Measurements from ENCODE around the gene ANTKMT.

ANTKMT gene

GRCh38 chr16:714079-714478 is 6.9 kb upstream of the ANTKMT start:
- Histone ChIP-seq H3K27me3 (replicated peaks; ENCODE audit: control insufficient read depth, insufficient read depth, low read length) (peaks cover 21% of the 10 kb centered on the region), H3K4me1 (ENCODE audit: control insufficient read depth, insufficient read depth, low read length) (peaks cover 29% of the 10 kb centered on the region), H3K4me3 (ENCODE audit: low read length) (no peak overlapping the region), H3K9ac (ENCODE audit: low read length) (peak overlapping the region; percentile 42), H3K9me3 (ENCODE audit: control insufficient read depth, low read length) (no peaks in the 10 kb centered on the region), H3K36me3 (ENCODE audit: control insufficient read depth, insufficient read depth, low read length, severe bottlenecking) (no peaks in the 10 kb centered on the region)
- DNase-seq (ENCODE audit: low read depth): no peak

- no peaks in the 10 kb centered on the region for H3K36me3 ChIP-seq (ENCODE audit: control insufficient read depth, insufficient read depth, low read length, severe bottlenecking)
- H3K9me3 ChIP-seq (ENCODE audit: control insufficient read depth, low read length): no peaks in the 10 kb centered on the region
- peak; percentile 98 for DNase-seq (ENCODE audit: low read depth)
- peak within 1 kb of the TSS; percentile 80 for H3K4me3 ChIP-seq (ENCODE audit: low read length)
- peaks cover 14% of the 10 kb centered on the region for H3K27me3 ChIP-seq (replicated peaks; ENCODE audit: control insufficient read depth, insufficient read depth, low read length)
- peaks cover 28% of the 10 kb centered on the region for H3K4me1 ChIP-seq (ENCODE audit: control insufficient read depth, insufficient read depth, low read length)
- peak within 1 kb of the TSS; percentile 82 for H3K9ac ChIP-seq (ENCODE audit: low read length)
Observed at GRCh38 chr16:714558-715476, 6.1 kb upstream of the ANTKMT start, which contains the start of gene METRN. Gene METRN (plus strand): TSS chr16:715118. CDS start chr16:715290, 172 bp downstream.

GRCh38 chr16:715477-716199 is 5.3 kb upstream of the ANTKMT start:
- Histone ChIP-seq H3K4me3 (ENCODE audit: low read length) (peak overlapping the region; percentile 80), H3K4me1 (ENCODE audit: control insufficient read depth, insufficient read depth, low read length) (peaks cover 30% of the 10 kb centered on the region), H3K36me3 (ENCODE audit: control insufficient read depth, insufficient read depth, low read length, severe bottlenecking) (no peaks in the 10 kb centered on the region), H3K9me3 (ENCODE audit: control insufficient read depth, low read length) (no peaks in the 10 kb centered on the region), H3K27me3 (replicated peaks; ENCODE audit: control insufficient read depth, insufficient read depth, low read length) (peaks cover 7% of the 10 kb centered on the region), H3K9ac (ENCODE audit: low read length) (peak overlapping the region; percentile 82)
- DNase-seq (ENCODE audit: low read depth): peak; percentile 61

GRCh38 chr16:716200-716568 is 4.8 kb upstream of the ANTKMT start:
- peak overlapping the region; percentile 80 for H3K4me3 ChIP-seq (ENCODE audit: low read length)
- H3K36me3 ChIP-seq (ENCODE audit: control insufficient read depth, insufficient read depth, low read length, severe bottlenecking): no peaks in the 10 kb centered on the region
- peak overlapping the region; percentile 82 for H3K9ac ChIP-seq (ENCODE audit: low read length)
- H3K9me3 ChIP-seq (ENCODE audit: control insufficient read depth, low read length): no peaks in the 10 kb centered on the region
- H3K27me3 ChIP-seq (replicated peaks; ENCODE audit: control insufficient read depth, insufficient read depth, low read length): peaks cover 4% of the 10 kb centered on the region
- peak; percentile 31 for DNase-seq (ENCODE audit: low read depth)
- H3K4me1 ChIP-seq (ENCODE audit: control insufficient read depth, insufficient read depth, low read length): peaks cover 30% of the 10 kb centered on the region

- Histone ChIP-seq H3K9ac (ENCODE audit: low read length) (peak overlapping the region; percentile 82), H3K4me1 (ENCODE audit: control insufficient read depth, insufficient read depth, low read length) (peaks cover 34% of the 10 kb centered on the region), H3K4me3 (ENCODE audit: low read length) (peak overlapping the region; percentile 80), H3K27me3 (replicated peaks; ENCODE audit: control insufficient read depth, insufficient read depth, low read length) (no peaks in the 10 kb centered on the region), H3K36me3 (ENCODE audit: control insufficient read depth, insufficient read depth, low read length, severe bottlenecking) (no peaks in the 10 kb centered on the region), H3K9me3 (ENCODE audit: control insufficient read depth, low read length) (no peaks in the 10 kb centered on the region)
- DNase-seq (ENCODE audit: low read depth): no peak
Observed at GRCh38 chr16:716768-717325, 4.1 kb upstream of the ANTKMT start.

GRCh38 chr16:717450-718245 is 3.3 kb upstream of the ANTKMT start:
- no peak overlapping the region for H3K4me3 ChIP-seq (ENCODE audit: low read length)
- H3K9ac ChIP-seq (ENCODE audit: low read length): no peak overlapping the region
- no peak for DNase-seq (ENCODE audit: low read depth)
- peaks cover 27% of the 10 kb centered on the region for H3K4me1 ChIP-seq (ENCODE audit: control insufficient read depth, insufficient read depth, low read length)
- no peaks in the 10 kb centered on the region for H3K9me3 ChIP-seq (ENCODE audit: control insufficient read depth, low read length)
- no peaks in the 10 kb centered on the region for H3K27me3 ChIP-seq (replicated peaks; ENCODE audit: control insufficient read depth, insufficient read depth, low read length)
- no peaks in the 10 kb centered on the region for H3K36me3 ChIP-seq (ENCODE audit: control insufficient read depth, insufficient read depth, low read length, severe bottlenecking)

- Histone ChIP-seq H3K4me3 (ENCODE audit: low read length) (no peak overlapping the region), H3K36me3 (ENCODE audit: control insufficient read depth, insufficient read depth, low read length, severe bottlenecking) (no peaks in the 10 kb centered on the region), H3K4me1 (ENCODE audit: control insufficient read depth, insufficient read depth, low read length) (peaks cover 26% of the 10 kb centered on the region), H3K27me3 (replicated peaks; ENCODE audit: control insufficient read depth, insufficient read depth, low read length) (no peaks in the 10 kb centered on the region), H3K9ac (ENCODE audit: low read length) (no peak overlapping the region), H3K9me3 (ENCODE audit: control insufficient read depth, low read length) (no peaks in the 10 kb centered on the region)
- no peak for DNase-seq (ENCODE audit: low read depth)
Observed at GRCh38 chr16:718389-718788, 2.6 kb upstream of the ANTKMT start.

- no peak overlapping the region for H3K4me3 ChIP-seq (ENCODE audit: low read length)
Observed at GRCh38 chr16:718922-719321, 2.0 kb upstream of the ANTKMT start.

GRCh38 chr16:719815-720446 is 1.0 kb upstream of the ANTKMT start:
- no peak for DNase-seq (ENCODE audit: low read depth)
- Histone ChIP-seq H3K9ac (ENCODE audit: low read length) (peak overlapping the region; percentile 97), H3K9me3 (ENCODE audit: control insufficient read depth, low read length) (no peaks in the 10 kb centered on the region), H3K4me3 (ENCODE audit: low read length) (peak overlapping the region; percentile 89), H3K36me3 (ENCODE audit: control insufficient read depth, insufficient read depth, low read length, severe bottlenecking) (no peaks in the 10 kb centered on the region), H3K27me3 (replicated peaks; ENCODE audit: control insufficient read depth, insufficient read depth, low read length) (no peaks in the 10 kb centered on the region), H3K4me1 (ENCODE audit: control insufficient read depth, insufficient read depth, low read length) (peaks cover 21% of the 10 kb centered on the region)

More at GRCh38 chr16:718922-719321, 2.0 kb upstream of the ANTKMT start:
- Histone ChIP-seq H3K27me3 (replicated peaks; ENCODE audit: control insufficient read depth, insufficient read depth, low read length) (no peaks in the 10 kb centered on the region), H3K9me3 (ENCODE audit: control insufficient read depth, low read length) (no peaks in the 10 kb centered on the region), H3K4me1 (ENCODE audit: control insufficient read depth, insufficient read depth, low read length) (peaks cover 26% of the 10 kb centered on the region), H3K36me3 (ENCODE audit: control insufficient read depth, insufficient read depth, low read length, severe bottlenecking) (no peaks in the 10 kb centered on the region), H3K9ac (ENCODE audit: low read length) (no peak overlapping the region)
- no peak for DNase-seq (ENCODE audit: low read depth)

- H3K4me1 ChIP-seq (ENCODE audit: control insufficient read depth, insufficient read depth, low read length): peaks cover 21% of the 10 kb centered on the region
- DNase-seq (ENCODE audit: low read depth): peak; percentile 76
- no peaks in the 10 kb centered on the region for H3K27me3 ChIP-seq (replicated peaks; ENCODE audit: control insufficient read depth, insufficient read depth, low read length)
- no peaks in the 10 kb centered on the region for H3K36me3 ChIP-seq (ENCODE audit: control insufficient read depth, insufficient read depth, low read length, severe bottlenecking)
- H3K9ac ChIP-seq (ENCODE audit: low read length): peak overlapping the region; percentile 97
- H3K9me3 ChIP-seq (ENCODE audit: control insufficient read depth, low read length): no peaks in the 10 kb centered on the region
- peak overlapping the region; percentile 89 for H3K4me3 ChIP-seq (ENCODE audit: low read length)
Observed at GRCh38 chr16:720447-720989, 428 bp upstream of the ANTKMT start.
